ENCODE results near the gene C17orf67.

The C17orf67 gene

GRCh38 chr17:56795221-56795865, 38.4 kb downstream of the C17orf67 start:
- Histone ChIP-seq H2AFZ (ENCODE audit: low read depth, low read length) (no peak overlapping the region), H3K9me3 (ENCODE audit: low read length) (no peaks in the 10 kb centered on the region), H3K4me1 (ENCODE audit: insufficient read depth, low read length) (no peaks in the 10 kb centered on the region), H3K4me3 (ENCODE audit: low read length) (no peak overlapping the region), H3K36me3 (ENCODE audit: insufficient read depth, low read length) (no peaks in the 10 kb centered on the region), H3K27me3 (ENCODE audit: insufficient read depth, low read length) (no peaks in the 10 kb centered on the region)

GRCh38 chr17:56793957-56794356, 39.8 kb downstream of the C17orf67 start:
- Histone ChIP-seq H3K9me3 (ENCODE audit: low read length) (no peaks in the 10 kb centered on the region), H3K36me3 (ENCODE audit: insufficient read depth, low read length) (no peaks in the 10 kb centered on the region), H3K27me3 (ENCODE audit: insufficient read depth, low read length) (no peaks in the 10 kb centered on the region), H3K4me1 (ENCODE audit: insufficient read depth, low read length) (no peaks in the 10 kb centered on the region), H2AFZ (ENCODE audit: low read depth, low read length) (no peak overlapping the region), H3K4me3 (ENCODE audit: low read length) (no peak overlapping the region)

DNA sequence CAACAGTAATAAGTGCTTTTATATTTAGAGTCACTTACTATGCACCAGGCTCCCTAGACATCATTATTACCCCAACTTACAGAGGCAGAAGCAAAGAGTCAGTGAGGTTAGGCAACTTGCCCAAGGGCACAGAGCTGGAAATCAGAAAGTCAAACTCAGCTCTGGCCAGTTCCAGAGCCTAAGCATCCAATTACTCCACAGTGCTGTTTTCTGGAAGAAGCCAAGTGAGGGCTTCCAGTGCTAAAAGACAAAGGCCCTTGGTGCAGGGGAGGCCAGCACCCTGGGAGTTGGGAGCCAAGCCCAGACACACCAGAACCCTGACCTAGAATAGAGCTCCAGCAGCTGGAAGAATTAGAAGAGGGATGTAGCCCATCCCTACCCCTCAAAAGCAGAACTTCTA, 40.2 kb downstream of the C17orf67 start:
- H3K4me1 ChIP-seq (ENCODE audit: insufficient read depth, low read length): no peaks in the 10 kb centered on the region
- H3K36me3 ChIP-seq (ENCODE audit: insufficient read depth, low read length): no peaks in the 10 kb centered on the region
- H3K9me3 ChIP-seq (ENCODE audit: low read length): no peaks in the 10 kb centered on the region
- no peak overlapping the region for H2AFZ ChIP-seq (ENCODE audit: low read depth, low read length)
- no peak overlapping the region for H3K4me3 ChIP-seq (ENCODE audit: low read length)
- no peaks in the 10 kb centered on the region for H3K27me3 ChIP-seq (ENCODE audit: insufficient read depth, low read length)

- Histone ChIP-seq H3K4me1 (ENCODE audit: insufficient read depth, low read length) (no peaks in the 10 kb centered on the region), H3K36me3 (ENCODE audit: insufficient read depth, low read length) (no peaks in the 10 kb centered on the region), H2AFZ (ENCODE audit: low read depth, low read length) (no peak overlapping the region), H3K27me3 (ENCODE audit: insufficient read depth, low read length) (peaks cover 3% of the 10 kb centered on the region), H3K9me3 (ENCODE audit: low read length) (no peaks in the 10 kb centered on the region), H3K4me3 (ENCODE audit: low read length) (no peak overlapping the region)
These were observed 41.5 kb downstream of the C17orf67 start for GRCh38 chr17:56792267-56792666.

GRCh38 chr17:56786989-56787482, 46.7 kb downstream of the C17orf67 start:
- H2AFZ ChIP-seq (ENCODE audit: low read depth, low read length): no peak overlapping the region
- H3K4me1 ChIP-seq (ENCODE audit: insufficient read depth, low read length): no peaks in the 10 kb centered on the region
- H3K4me3 ChIP-seq (ENCODE audit: low read length): no peak overlapping the region
- no peaks in the 10 kb centered on the region for H3K9me3 ChIP-seq (ENCODE audit: low read length)
- peaks cover 15% of the 10 kb centered on the region for H3K27me3 ChIP-seq (ENCODE audit: insufficient read depth, low read length)
- no peaks in the 10 kb centered on the region for H3K36me3 ChIP-seq (ENCODE audit: insufficient read depth, low read length)

DNA sequence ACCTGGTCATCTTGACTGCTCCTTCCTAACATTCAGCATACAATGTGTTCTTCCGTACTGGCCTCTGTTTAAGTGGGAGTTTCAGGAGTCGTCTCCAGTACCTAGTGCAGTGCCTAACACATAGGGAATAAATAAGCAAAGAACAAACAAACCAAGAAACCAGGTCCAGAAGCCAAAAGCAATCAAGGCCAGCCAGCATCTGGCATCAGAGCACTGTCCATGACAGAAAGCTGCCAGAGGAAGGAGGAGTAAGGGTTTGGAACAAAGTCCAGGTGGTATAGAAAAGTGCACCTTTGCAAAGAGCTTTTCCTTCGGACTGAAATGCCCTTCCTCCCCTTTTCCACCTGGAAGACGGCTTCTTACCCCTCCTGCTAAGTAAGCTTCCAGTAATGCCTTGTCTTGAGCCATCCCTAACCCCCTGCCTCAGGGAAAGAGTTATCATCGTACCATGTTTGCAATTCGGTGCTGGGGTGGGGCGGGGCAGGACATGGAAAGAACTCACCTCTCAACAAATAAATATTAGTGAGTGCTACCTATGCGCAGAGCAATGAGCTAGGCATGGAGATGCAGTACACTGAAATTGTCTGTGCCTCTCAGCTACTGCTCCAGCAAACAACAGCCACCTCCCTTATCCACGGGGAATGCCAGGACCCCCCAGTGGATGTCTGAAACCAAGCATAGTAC, 47.6 kb downstream of the C17orf67 start:
- H3K9me3 ChIP-seq (ENCODE audit: low read length): no peaks in the 10 kb centered on the region

GRCh38 chr17:56785405-56785804, 48.3 kb downstream of the C17orf67 start:
- no peak overlapping the region for H3K4me3 ChIP-seq (ENCODE audit: low read length)
- H3K4me1 ChIP-seq (ENCODE audit: insufficient read depth, low read length): no peaks in the 10 kb centered on the region
- H3K36me3 ChIP-seq (ENCODE audit: insufficient read depth, low read length): no peaks in the 10 kb centered on the region
- peaks cover 24% of the 10 kb centered on the region for H3K27me3 ChIP-seq (ENCODE audit: insufficient read depth, low read length)
- H3K9me3 ChIP-seq (ENCODE audit: low read length): no peaks in the 10 kb centered on the region
- H2AFZ ChIP-seq (ENCODE audit: low read depth, low read length): no peak overlapping the region

More for the DNA sequence above, 47.6 kb downstream of the C17orf67 start:
- H3K36me3 ChIP-seq (ENCODE audit: insufficient read depth, low read length): no peaks in the 10 kb centered on the region
- H3K27me3 ChIP-seq (ENCODE audit: insufficient read depth, low read length): peaks cover 21% of the 10 kb centered on the region
- no peak overlapping the region for H2AFZ ChIP-seq (ENCODE audit: low read depth, low read length)
- no peak overlapping the region for H3K4me3 ChIP-seq (ENCODE audit: low read length)
- H3K4me1 ChIP-seq (ENCODE audit: insufficient read depth, low read length): no peaks in the 10 kb centered on the region

DNA sequence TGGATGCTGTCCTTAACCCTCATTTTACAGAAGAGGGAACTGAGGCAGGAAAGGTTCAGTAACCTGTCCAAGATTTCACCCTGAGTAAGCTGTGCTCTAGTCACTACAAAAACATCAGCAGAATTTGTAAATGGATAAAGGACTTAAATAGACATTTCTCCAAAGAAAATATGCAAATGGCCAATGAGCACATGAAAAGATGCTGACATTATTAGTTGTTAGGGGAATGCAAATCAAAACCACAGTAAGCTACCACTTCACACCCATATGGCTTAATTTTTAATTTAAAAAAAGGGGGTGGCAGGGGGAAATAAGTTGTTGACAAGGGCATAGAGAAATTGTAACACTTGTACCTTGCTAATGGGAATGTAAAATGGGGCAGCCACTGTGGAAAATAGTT, 51.4 kb downstream of the C17orf67 start:
- no peaks in the 10 kb centered on the region for H3K36me3 ChIP-seq (ENCODE audit: insufficient read depth, low read length)
- no peak overlapping the region for H2AFZ ChIP-seq (ENCODE audit: low read depth, low read length)
- H3K4me1 ChIP-seq (ENCODE audit: insufficient read depth, low read length): peaks cover 5% of the 10 kb centered on the region
- peaks cover 44% of the 10 kb centered on the region for H3K27me3 ChIP-seq (ENCODE audit: insufficient read depth, low read length)
- H3K9me3 ChIP-seq (ENCODE audit: low read length): no peaks in the 10 kb centered on the region
- no peak overlapping the region for H3K4me3 ChIP-seq (ENCODE audit: low read length)

DNA sequence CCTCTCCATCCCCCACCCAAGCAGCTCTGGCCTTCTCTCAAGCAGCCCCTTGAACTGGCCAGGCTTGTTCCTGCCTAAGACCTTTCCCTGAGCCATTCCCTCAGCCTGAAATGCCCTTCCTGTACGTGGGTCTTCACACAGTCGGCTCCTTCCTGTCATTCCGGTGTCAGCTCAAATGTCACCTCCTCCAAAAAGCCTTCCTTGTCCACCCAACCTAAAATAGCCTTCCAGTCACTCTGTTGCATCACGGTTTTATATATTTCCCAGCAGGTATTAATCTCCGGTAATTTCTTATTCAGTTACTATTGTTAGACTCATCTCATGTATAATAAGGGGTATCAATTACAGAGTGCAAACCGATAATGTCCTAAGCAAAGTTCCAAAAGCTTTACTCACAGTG, 51.8 kb downstream of the C17orf67 start:
- no peaks in the 10 kb centered on the region for H3K36me3 ChIP-seq (ENCODE audit: insufficient read depth, low read length)
- H3K4me3 ChIP-seq (ENCODE audit: low read length): no peak overlapping the region
- peaks cover 46% of the 10 kb centered on the region for H3K27me3 ChIP-seq (ENCODE audit: insufficient read depth, low read length)
- peaks cover 5% of the 10 kb centered on the region for H3K4me1 ChIP-seq (ENCODE audit: insufficient read depth, low read length)
- H3K9me3 ChIP-seq (ENCODE audit: low read length): no peaks in the 10 kb centered on the region
- H2AFZ ChIP-seq (ENCODE audit: low read depth, low read length): no peak overlapping the region

DNA sequence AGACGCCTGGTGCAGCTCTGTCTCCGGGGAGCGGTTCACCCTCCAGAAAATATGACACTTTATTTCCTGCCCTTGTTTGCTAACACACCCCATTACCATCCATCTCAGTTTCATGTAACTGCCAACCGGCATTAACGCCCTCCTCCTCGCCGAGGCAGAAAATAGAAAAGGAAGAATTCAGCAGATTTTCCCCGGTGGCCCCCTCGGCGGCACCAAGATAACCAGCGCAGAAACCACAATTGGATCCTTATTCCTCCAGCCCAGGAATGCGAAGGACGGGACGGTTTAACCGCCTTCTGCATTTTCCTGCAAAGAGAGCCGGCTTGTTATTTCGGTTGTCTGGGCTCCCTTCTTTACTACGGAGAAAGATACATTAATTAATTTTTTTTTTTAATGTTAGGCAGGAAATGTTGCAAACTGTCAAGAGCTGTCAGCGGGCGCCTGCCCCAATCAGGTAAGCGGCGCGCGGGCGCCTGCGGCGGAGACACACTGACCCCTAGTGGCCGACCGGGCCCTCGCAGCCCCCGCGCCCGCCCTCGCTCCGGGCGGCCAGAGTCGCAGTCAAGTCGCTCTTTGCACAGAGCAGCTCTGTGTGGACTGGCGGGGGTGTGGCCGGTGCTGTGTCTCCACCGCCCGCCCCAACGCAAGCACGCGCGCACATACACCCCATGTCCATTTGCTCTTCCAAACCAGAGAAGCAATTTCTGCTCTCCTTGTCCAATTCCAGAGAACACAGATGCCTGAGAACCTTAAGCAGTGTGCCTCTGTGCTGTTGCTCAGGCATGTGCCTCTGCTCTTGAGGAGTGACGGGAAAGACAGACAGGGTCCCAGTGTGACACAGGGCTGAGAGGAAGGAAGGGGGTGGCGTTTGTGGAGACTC, 53.6 kb downstream of the C17orf67 start:
- peak overlapping the region; percentile 6 for H2AFZ ChIP-seq (ENCODE audit: low read depth, low read length)
- H3K9me3 ChIP-seq (ENCODE audit: low read length): no peaks in the 10 kb centered on the region
- no peak overlapping the region for H3K4me3 ChIP-seq (ENCODE audit: low read length)
- H3K4me1 ChIP-seq (ENCODE audit: insufficient read depth, low read length): peaks cover 5% of the 10 kb centered on the region
- H3K27me3 ChIP-seq (ENCODE audit: insufficient read depth, low read length): peaks cover 39% of the 10 kb centered on the region
- no peaks in the 10 kb centered on the region for H3K36me3 ChIP-seq (ENCODE audit: insufficient read depth, low read length)

- Histone ChIP-seq H3K4me3 (ENCODE audit: low read length) (no peak overlapping the region), H3K9me3 (ENCODE audit: low read length) (no peaks in the 10 kb centered on the region), H3K4me1 (ENCODE audit: insufficient read depth, low read length) (peaks cover 5% of the 10 kb centered on the region), H3K36me3 (ENCODE audit: insufficient read depth, low read length) (no peaks in the 10 kb centered on the region), H3K27me3 (ENCODE audit: insufficient read depth, low read length) (peaks cover 39% of the 10 kb centered on the region), H2AFZ (ENCODE audit: low read depth, low read length) (no peak overlapping the region)
These were observed 54.4 kb downstream of the C17orf67 start for GRCh38 chr17:56779322-56779721.

GRCh38 chr17:56778898-56779297, 54.8 kb downstream of the C17orf67 start:
- no peak overlapping the region for H2AFZ ChIP-seq (ENCODE audit: low read depth, low read length)
- H3K27me3 ChIP-seq (ENCODE audit: insufficient read depth, low read length): peaks cover 39% of the 10 kb centered on the region
- H3K9me3 ChIP-seq (ENCODE audit: low read length): no peaks in the 10 kb centered on the region
- no peak overlapping the region for H3K4me3 ChIP-seq (ENCODE audit: low read length)
- peaks cover 5% of the 10 kb centered on the region for H3K4me1 ChIP-seq (ENCODE audit: insufficient read depth, low read length)
- no peaks in the 10 kb centered on the region for H3K36me3 ChIP-seq (ENCODE audit: insufficient read depth, low read length)

GRCh38 chr17:56777859-56778258, 55.9 kb downstream of the C17orf67 start:
- no peak overlapping the region for H3K4me3 ChIP-seq (ENCODE audit: low read length)
- no peaks in the 10 kb centered on the region for H3K9me3 ChIP-seq (ENCODE audit: low read length)
- peaks cover 5% of the 10 kb centered on the region for H3K4me1 ChIP-seq (ENCODE audit: insufficient read depth, low read length)
- H2AFZ ChIP-seq (ENCODE audit: low read depth, low read length): no peak overlapping the region
- H3K27me3 ChIP-seq (ENCODE audit: insufficient read depth, low read length): peaks cover 38% of the 10 kb centered on the region
- no peaks in the 10 kb centered on the region for H3K36me3 ChIP-seq (ENCODE audit: insufficient read depth, low read length)
